HG03064 (cell line): ENCODE data around the gene PANK1.
"Not testable (repeated sequence)": the region's sequence is repeated elsewhere in the genome, so short reads cannot be mapped to it uniquely, and the experiment has no call there.

ENCODE experiments used
- ATAC-seq: cut with Tn5 transposase; IDR thresholded peaks from one replicate; pipeline ENCODE4 v1.9.1; 2021; ENCODE audit warnings: low read depth; ENCODE audit not compliant: unreplicated experiment

Gene PANK1

DNA sequence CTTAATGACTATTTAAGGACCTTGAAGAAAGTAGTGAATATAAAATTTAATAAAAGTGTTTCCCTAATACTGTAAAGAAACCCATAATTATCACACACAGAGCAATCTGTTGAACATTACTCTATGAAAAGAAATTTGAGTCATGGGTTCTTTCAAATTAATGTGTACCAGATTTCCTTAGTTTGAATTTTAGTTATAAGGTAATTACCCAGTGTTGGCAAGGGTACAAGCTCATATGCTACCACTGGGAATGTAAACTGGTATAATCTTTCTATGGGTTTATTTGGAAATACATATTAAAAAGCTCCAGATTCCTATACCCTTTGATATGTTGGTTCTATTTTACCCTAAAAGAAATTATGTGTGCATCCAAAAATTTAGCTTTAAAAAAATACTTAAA, 22.9 kb downstream of the PANK1 start:
- no peak for ATAC-seq

DNA sequence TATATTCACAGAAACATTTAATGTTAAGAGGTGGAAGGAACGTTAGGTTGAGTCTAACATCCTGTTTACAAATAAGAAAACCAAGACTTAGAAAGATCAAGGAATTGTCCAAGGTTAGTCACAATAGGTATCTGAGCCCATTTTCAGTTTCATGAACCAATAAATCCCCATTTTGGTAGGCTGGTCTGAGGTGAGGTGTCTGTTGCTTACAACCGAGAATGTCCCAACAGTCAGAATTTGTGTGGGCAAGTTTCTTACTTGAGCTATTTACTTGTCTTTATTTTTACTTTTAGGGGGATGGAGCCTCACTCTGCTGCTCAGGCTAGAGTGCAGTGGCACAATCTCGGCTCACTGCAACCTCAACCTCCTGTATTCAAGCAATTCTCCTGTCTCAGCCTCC, 23.6 kb downstream of the PANK1 start:
- no peak for ATAC-seq

DNA sequence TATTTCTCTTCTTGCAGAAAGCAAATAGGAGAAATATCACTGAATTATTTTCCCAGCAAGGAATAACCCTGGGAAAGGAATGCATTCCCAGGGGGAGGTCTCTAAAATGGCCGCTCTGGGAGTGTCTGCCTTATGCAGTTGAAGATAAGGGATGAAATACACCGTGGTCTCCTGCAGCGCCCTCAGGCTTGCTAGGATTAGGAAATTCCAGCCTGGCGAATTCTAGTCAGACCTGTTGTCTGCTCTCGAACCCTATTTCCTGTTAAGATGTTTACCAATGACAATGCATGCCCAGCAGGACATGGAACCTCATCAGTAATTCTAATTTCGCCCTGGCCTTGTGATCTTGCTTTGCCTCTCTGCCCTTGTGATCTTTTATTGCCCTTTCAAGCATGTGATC, 24.7 kb downstream of the PANK1 start:
- ATAC-seq = not testable (repeated sequence)

DNA sequence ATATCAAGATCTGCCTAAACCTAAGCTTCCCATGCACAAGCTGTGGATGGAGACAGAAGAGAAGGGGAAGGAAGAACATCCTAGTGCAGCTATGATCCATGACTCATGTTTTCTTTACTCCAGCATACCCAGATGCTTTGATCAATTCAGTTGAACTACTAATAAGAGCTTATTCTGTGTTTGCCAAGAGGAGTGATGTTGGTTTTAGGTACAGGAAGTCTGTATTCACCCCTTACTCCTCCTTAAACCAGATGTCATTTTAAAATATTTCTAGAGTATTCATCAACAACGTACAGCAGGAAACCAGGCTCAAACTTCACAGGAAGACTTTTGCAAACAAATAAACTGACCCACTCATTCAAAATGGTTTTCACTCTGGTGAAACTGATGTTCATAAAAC, 29.2 kb downstream of the PANK1 start:
- no peak for ATAC-seq

DNA sequence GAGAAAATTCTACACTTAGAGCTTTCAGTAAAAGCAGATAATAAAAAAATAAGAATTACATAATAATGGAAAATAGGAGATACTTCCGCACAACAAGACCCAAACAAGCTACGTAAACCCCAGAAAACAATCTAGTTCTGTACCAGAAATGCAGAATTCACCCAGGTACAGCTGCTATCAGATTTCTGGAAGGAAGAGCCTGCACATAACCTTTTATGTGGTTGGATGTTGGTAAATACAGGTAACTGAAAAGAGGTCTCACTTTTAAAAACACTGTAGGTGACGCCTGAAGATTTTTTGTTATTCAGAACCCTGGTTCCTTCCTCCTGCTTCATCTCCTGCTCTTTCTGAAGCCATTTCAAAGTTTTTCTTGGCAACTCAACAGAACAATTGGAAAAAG, 29.9 kb downstream of the PANK1 start:
- no peak for ATAC-seq

DNA sequence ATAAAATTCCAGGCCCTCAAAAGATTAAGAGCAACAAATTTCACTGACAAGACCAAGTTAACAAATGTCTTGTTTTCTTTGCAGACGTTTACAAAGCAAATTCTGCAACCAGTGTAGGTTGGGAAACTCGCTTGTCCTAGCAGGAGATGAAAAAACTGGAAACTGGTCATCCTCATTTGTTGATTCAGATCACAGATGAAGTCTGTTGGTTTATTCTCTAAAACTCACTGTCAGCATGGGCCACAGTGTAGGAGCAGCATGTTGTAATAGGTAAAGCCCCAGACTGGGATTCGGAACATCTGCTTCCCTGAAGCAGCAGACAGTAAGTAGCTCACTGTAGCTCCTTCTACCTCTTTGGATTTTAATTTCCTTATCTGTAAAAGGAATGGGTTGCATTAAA, 31.5 kb downstream of the PANK1 start:
- ATAC-seq = no peak

DNA sequence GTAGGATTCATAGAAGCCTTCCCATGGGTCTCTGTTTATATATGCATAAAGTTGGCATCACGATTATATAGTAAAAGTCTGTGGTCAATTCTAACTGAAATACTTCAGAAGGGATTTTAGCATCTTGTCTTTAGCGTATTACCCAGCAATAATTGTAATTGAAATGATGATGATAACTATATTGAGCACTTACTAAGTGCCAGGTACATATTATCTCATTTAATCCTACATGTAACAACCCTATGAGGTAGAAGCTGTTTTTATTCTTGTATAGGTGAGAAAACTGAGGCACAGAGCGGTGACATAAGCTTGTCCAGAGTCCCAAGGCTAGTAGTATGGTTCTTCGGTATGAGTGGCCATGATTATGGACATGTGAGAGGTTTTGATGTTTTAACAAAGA, 33.8 kb downstream of the PANK1 start:
- no peak for ATAC-seq

DNA sequence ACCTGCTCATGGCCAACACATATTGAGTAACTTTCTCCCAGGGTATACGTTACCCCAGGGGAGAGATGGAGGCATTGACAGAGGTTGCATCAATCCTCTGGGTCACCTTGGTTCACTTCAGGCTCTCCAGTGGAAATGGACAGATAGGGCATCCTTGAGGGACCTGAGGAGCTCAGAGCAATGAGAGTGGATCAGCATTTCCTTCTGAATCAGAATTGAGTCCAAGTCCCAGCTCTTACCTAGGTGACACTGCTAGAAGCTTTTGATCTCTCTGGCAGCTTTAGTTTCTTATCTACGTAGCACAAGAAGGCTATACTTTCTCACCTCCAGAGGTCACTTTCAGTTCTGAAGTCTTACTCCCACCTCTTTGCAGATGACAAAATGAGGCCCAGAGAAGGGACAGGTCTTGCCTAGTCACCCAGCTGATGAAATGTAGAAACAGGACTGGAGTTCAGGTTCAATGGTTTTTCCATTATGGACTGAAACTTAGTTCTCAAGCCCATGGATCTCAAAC, 35.2 kb downstream of the PANK1 start:
- peak; percentile 91 for ATAC-seq

DNA sequence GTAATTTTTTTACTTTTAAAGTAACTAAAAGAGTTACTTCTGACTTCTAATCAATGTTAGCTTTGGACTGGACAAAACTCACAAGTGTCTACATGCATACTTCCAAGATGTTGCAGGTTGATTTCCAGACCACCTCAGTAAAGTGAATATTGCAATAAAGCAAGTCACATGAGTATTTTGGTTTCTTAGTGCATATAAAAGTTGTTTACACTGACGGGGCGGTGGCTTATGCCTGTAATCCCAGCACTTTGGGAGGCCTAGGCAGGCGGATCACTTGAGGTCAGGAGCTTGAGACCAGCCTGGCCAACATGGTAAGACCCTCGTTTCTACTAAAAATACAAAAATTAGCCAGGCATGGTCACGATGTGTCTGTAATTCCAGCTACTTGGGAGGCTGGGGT, 40.8 kb downstream of the PANK1 start:
- no peak for ATAC-seq

DNA sequence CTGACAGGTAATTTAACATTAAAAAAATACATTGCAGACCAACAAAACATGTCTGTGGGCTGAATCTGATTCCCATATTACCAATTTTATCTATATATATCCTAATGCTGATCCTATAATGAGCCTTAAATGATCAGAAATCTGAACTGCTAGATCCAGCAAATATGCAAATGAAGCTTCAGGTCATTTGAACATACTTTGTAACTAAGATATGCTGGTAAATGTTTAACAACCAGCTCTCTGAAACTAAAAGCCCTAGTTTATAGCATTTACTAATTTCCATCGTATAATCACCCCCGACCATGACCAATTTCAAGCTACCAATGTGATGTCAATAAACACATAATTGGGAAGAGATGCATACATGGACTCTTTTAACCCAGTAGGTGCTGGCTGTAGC, 42.1 kb downstream of the PANK1 start:
- ATAC-seq = no peak

DNA sequence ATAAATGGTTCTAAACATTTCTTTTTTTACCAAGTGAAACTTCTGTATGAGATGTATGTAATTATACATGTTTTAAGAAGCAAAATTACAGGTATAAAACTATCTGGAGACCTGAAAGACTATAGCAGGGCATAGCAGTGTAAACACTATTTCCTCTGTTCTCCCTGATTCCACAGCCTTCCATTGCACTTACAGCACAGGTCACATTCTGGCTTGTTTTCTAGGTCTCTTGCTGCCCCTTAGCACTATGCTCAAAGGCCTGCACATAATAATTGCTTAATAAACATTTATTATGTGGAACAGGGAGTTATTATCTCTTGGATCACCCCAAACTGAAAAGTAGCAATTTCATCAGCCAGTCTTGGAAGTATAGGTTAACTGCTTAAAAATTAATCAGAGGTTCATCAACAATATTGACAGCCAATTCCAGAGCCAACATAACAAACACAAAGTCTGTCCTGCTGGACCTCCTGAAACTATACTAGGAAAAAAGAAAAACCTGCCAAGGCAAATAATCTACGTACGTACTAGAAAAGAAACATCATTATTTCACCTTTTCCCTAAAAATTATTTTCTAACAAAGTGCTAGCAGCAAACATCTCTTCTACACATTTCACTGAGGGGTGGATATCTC, 43.2 kb downstream of the PANK1 start:
- no peak for ATAC-seq

DNA sequence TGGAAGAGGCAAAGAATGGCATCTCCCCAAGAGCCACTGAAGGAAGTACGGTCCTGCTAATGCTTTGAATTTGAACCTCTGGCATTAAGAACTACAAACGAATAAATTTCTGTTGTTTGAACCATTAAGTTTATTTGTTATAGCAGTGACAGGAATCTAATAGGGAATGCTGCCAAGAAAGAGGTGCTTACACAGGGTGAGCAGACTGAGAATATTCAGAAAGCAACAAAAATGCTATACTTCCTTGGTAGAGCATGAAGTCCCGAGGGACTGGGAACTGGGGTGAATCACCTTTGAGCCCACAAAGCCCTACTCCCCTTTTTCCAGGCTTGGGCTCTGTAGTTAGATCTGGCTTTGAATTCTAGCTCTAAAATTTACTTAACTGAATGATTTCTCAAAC, 45.0 kb downstream of the PANK1 start:
- ATAC-seq = no peak

DNA sequence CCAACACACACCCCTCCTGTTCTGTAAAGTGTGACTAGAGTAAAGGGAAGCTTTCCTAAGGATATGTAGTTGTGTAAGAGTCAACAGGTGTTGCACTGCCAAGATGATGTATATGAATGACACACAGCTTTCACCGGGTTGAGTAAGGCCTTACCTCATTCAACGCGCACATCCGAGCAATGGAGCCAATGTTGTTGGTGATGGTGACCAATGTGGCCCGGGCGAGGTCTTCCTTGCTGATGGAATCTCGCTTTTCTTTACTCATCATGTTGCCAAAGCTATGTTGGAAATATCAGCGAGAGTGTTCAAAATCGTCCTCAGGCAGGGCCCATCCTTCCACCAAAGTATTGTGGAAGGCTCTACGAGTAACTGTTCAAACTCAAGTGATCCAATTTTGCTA, 52.0 kb downstream of the PANK1 start:
- no peak for ATAC-seq

DNA sequence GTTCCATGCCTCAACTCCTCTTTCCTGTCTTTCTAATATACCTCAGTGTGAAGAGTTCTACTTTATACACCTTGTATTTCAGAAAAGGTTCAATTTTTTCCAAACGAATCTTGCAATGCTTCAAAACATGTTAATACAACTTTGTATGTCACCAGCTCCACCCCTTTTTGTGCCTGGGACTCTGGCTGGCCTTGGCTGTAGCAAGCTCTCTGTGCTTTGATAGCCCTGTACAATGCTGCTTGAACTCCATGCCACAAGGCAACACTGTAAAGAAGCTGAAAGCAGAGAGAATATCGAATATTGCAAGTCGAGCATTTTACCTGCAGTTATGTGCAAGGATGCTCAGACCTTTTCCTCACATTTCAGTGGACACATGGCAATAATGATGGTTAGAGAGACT, 52.5 kb downstream of the PANK1 start:
- no peak for ATAC-seq

DNA sequence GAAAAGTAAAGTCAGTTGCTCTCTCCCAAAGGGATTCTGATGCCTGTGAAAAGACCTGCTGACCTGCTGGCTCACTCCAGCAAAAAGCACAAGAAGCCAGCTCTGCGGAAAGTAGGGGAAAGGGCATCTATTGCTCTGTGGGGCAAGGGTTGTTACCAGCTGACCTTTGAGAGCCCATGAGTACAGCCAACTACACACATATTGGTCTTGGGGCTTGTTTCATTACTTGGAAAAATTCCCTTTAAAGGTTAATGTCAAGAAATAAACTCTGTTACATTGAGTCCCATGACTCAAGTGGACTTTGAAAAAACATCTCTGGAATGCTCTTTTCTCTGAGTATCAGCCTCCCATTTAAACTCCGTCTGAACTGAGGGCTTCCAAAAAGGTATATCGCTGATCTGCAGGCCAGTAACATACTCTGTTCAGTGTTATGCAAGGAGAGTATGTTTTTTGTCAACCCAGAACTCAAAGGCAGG, 53.2 kb downstream of the PANK1 start:
- no peak for ATAC-seq

DNA sequence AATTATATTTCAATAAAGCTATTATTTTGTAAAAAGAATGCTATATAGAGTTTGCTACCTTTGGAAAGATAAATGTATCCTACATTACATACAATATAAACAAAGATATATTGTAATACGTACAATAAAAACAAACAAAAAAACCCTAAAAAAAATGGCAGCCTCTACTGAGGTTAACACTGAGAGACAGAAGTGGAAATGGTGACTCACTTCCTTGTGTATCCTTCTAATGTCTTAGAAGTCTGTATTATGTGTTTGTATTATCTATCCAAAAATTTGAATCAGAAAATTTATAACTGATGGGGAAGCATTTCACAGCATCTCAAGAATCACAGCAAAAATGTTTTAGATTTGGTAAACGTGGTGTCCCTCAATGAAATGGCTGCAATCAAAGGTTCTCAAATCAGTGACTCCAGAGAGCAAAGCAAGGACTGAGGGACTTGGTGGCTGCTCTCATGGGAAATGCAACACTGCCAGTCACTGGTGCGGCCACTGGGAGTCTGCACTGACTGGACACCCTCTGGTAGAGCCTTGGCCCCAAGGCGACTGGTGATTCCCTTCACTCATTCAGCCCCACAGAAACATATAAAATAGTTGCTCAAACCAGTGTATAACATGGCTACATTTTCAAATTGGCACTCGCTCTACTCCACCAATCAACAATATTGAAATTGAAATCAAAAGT, 53.8 kb downstream of the PANK1 start:
- ATAC-seq = no peak

DNA sequence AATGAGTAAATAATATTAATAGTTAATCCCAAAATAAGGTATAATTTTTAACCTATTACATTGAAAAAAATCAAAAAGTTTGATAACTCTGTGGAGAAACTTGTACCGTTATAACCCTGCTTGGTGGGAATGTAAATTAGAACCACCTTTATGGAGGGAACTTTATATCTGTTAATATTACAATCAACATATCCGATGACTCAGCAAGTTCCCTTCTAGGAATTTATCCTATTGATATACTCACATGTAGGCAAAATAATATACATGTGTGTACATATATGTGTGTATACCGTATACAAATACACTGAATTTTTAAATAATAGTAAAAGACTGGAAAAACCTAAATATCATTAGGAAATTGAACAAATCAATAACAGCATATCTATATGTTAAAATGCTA, 54.7 kb downstream of the PANK1 start:
- no peak for ATAC-seq

DNA sequence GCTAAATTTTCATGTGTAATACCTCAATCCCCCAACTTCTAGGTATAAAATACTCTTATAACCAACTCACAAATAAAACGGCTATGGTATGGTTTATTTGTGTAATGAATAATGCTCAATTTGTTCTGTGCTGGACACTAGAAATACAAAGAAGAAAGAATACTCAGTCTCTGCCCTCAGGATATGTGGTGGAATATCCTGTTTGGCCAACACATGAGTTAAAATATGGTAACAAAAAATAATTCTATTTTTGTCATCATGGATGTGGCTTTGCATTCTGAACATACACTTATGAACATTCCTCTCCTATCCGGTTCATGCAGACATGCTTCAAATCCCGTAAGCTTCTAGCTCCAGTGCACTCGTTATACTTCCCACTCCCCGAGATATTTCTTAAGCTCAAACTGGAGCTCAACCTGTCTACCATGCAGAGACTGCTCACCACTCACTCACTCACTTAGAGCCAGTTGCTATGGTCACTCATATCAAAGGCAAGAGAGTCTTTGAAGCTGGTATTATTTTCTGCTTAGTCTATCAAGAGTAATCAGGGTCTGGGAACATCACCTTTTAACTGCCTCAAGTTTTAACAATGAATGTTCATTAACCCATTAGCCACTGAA, 55.8 kb downstream of the PANK1 start:
- no peak for ATAC-seq

DNA sequence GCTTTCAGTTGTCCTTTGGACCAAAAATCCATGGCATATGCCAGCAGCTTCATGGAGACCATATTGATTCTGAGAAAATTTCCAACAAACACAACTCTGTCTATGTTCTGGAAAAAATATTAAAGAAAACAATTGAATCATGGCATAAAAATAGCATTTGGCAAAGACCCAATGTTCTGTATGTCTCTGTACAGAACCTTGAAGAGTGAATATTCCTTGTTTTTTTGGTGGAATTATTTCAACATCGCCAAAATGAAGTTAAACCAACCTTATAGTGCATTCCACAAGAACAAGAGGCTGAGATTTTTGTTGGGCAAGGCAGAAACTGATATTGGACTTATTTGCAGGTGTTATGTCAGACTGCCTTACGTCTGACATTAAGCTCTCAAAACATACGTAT, 56.4 kb downstream of the PANK1 start:
- no peak for ATAC-seq

DNA sequence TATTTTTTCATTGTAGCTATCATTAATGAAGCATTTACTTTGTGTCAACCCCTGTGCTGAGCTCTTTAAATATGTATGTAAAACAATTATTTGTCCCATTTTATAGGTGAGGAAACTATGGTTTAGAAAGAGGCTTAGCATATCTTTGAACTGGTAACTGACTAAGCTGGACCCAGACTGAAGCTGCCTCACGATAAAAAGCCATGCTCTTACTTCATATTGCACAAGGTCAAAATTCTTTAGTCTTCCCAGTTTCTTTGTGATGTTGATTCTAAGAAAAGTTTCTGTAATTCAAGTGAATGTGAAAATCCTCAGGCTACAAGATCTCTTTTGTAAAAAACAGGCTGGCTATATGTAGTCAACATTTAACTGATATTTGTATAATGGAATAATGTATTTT, 63.0 kb downstream of the PANK1 start:
- ATAC-seq = no peak

DNA sequence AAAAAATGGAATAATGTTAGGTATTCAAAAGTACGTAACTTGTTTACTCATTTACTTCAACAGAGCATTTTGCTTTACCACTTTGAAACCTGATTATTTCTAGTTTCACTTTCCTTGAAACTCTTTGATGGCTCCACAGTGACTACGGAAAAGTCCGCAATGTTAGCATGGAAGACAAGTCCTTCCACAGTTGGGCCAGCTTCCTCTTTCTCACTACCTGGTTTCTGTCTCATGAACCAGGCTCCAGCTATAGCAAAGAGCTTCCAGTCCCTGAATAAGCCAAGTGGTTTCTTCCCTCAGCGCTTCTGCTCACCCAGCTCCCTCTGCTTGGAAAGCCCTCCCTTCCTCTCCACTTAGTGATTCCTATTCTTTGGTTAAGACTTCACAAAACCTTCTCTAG, 64.8 kb downstream of the PANK1 start:
- no peak for ATAC-seq

DNA sequence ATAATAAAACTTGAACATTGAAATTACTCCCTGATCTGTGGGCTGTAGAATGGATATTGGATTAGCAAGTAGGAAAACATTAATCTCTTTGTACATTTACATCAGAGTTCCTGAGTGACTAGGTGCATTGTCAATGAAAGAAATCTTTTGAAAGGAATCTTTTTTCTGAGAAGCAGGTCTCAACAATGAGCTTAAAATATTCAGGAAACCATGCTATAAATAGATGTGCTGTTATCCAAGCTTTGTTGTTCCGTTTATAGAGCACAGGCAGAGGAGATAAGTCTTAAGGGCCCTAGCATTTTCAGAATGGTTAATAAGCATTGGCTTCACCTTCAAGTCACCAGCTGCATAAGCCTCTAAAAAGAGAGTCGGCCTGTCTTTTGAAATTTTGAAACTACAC, 68.3 kb downstream of the PANK1 start:
- ATAC-seq = no peak
